GM19025 (cell line): Measurements from ENCODE around the gene XRCC5.
A peak's percentile ranks its signal among the peaks of the same experiment; 100 is the strongest.
"Not testable (repeated sequence)": the region's sequence is repeated elsewhere in the genome, so short reads cannot be mapped to it uniquely, and the experiment has no call there.

Experiments used
- ATAC-seq: cut with Tn5 transposase; IDR thresholded peaks from one replicate; pipeline ENCODE4 v1.9.1; 2021; ENCODE audit warnings: mild to moderate bottlenecking, low read depth, moderate library complexity; ENCODE audit not compliant: unreplicated experiment

XRCC5 gene

DNA sequence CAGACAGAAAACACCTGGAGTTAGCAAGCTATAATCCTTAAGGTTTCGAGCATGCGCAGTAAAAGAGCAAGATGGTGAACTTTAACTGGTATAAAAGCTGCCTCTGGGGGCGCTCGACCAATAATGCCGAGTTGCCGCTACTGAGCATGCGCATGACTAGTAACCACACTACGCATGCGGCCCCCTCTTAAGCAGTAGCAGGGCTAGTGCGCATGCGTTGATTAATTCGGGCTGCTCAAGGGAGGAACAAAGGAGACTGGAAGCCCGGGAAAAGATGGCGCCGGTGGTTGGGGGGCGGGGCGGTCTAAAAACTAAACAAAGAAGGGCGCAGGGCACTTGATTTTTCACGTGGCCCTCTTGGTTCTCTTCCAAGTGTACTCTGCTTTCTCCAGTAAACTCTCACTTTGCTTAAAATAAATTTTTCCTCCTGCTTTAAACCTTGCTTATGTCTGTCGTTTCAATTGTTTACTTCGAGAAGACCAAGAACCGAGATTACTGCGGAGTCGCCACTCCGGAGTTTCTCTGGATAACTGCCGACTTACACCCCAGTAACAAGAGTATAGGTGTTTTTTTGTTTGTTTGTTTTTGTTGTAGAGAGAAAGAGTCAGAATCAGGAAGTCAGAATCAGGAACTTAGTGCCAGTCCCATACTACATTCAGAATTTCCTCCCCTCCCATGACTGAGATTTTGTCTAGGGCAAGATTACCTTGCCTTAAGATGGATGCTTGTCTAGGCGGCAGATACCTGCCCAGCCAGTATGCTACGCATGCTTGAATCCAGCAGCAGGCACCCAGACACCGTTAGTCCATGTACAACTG lies 5.8 kb downstream of the XRCC5 start:
- ATAC-seq = peak; percentile 31

DNA sequence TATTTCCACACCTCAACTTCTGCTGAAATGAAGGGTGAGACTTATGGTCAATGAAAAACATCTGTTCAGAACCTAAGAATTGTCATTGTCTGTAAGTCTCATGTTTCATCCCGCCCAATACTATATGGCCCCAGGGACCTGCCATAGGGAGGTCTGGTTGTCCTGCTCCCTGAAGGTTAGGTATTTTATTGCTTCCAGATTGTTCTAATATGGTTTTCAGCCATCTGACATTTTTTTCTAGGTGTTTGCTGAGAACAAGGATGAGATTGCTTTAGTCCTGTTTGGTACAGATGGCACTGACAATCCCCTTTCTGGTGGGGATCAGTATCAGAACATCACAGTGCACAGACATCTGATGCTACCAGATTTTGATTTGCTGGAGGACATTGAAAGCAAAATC lies 7.3 kb downstream of the XRCC5 start:
- no peak for ATAC-seq

DNA sequence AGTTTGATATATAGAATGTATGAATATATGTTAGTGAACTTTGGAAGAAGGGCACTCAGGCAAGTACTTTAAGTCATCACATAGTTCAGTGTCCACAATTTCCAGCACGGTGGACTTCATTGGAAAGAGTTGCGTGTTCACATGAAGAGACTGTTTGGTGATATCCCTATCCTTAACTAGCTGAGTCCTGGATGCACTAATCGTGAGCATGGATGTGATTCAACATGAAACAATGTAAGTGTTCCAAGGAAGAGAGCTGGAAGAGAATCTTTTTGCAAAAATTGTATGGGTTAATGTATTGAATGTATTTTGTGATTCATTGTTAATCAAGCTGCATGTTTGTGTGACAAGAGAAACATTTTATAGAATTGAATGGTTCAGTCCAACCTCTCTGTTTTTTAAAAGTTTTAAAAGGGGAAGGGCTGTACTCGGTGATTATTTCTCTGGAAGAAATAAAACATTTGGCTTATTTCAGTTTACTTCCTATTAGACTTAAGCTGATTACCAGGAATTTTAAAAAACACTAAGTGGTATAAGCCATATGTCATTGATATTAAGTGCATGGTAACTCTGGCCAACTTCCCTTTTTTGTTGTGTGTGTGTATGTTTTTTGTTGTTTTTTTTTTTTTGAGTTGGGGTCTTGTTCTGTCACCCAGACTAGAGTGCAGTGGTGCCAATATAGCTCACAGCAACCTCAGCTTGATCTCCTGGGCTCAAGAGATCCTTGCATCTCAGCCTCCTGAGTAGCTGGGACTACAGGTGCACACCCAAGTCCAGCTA lies 8.6 kb downstream of the XRCC5 start:
- no peak for ATAC-seq

DNA sequence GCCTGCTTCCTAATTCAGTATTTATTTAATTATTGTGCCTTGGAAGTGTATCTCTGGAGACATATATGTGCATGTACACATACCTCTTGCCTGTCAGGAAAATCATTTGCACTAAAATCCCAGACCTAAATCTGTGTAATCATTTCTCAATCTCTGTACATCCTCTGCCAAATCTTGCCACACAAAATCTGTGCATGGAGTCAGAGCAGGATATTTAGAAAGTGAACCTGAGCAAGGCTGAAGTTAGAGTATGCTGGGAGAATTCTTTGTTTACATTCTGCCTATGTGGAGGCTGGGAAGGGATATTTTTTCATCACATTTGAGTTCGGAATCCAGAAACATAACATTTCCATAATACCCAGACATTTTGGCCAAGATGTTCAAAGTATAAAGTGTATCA lies 9.3 kb downstream of the XRCC5 start:
- no peak for ATAC-seq

DNA sequence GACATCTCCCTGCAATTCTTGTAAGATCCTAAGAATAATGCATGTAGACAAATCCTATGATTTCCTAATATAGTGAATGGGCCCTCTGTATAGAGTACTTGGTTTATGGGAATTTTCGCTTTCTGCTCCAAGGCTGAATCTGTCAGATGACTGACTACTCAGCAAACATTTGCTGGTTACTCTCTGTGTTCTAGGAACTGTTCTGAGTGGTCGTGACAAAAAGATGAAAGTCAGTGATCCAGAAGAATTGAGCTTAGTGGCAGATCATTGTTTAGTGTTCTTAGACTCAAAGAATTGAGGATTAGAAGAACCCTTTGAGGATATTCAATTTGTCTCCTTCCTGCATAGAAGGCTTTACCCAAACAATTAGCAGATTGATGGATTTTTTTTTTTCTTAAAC lies 10.0 kb downstream of the XRCC5 start:
- no peak for ATAC-seq

DNA sequence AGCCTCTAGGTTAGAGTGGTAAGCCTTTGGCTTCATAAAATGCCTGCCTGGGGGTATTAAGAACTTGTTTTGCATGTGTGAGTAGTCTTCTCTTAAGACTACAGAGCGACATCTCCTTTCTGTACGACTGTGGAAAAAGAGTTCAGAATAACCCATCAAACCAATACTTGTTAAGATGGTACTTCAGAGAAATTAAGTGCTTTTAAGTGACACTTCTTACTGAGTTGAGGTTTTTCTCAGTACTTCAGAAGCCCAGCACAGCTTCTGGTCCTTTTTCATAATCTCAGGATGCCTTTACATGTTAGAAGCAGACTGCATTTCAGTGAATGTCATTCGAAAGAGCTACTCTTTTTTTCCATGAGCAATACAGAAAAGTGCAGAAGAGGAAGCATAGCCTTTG lies 10.8 kb downstream of the XRCC5 start:
- no peak for ATAC-seq

DNA sequence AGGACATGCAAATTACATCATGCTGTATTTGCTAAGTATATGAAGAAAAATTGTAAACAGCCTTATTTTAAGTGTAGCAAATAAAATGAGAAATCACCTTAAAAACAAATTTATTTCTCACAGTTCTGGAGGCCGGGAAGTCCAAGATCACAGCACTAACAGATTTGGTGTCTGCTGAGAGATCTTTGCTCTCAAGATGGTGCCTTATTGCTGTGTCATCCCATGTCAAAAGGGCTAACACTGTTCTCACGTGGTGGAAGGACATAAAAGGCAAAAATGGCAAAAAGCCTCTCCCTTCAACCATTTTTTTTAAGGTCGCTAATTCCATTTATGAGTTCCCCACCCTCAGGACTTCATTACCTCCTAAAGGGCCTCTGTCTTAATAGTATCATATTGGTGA lies 12.1 kb downstream of the XRCC5 start:
- no peak for ATAC-seq

DNA sequence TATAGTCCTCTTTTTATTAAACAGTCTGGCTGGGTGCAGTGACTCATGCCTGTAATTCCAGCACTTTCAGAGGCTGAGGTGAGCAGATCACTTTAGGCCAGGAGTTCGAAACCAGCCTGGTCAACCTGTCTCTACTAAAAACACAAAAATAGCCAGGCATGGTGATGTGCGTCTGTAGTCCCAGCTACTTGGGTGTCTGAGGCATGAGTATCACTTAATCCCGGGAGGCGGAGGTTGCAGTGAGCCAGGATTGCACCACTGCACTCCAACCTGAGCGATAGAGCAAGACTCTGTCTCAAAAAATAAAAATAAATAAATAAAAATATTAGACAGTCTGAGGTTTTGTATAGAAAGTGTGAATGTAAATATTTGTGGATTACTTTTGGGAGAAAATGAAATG lies 17.8 kb downstream of the XRCC5 start:
- no peak for ATAC-seq

DNA sequence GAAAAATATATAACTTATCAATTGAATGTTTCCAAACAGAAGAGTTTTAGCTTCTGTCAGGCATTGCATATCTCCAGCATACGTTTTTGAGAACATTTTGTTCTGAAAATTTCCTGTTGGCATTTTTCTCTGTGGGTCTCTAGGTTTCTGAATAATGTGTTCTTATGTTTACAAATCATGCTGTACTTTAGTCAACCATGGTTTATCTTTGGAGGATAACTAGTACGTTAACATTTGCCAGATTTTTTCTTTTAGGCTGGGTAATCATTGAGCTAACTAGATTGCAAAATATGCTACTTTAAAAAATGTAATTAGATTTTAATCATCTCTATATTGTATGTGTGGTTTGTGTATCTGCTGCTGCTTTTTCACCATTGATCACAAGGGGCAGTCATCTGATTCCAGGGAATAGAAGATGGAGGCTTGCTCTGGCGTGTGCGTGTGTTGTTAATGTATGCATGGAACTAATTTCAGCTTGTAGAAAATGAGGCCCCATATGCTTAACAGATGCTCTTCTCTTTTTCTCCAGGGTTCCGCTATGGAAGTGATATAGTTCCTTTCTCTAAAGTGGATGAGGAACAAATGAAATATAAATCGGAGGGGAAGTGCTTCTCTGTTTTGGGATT lies 21.3 kb downstream of the XRCC5 start:
- ATAC-seq = no peak

DNA sequence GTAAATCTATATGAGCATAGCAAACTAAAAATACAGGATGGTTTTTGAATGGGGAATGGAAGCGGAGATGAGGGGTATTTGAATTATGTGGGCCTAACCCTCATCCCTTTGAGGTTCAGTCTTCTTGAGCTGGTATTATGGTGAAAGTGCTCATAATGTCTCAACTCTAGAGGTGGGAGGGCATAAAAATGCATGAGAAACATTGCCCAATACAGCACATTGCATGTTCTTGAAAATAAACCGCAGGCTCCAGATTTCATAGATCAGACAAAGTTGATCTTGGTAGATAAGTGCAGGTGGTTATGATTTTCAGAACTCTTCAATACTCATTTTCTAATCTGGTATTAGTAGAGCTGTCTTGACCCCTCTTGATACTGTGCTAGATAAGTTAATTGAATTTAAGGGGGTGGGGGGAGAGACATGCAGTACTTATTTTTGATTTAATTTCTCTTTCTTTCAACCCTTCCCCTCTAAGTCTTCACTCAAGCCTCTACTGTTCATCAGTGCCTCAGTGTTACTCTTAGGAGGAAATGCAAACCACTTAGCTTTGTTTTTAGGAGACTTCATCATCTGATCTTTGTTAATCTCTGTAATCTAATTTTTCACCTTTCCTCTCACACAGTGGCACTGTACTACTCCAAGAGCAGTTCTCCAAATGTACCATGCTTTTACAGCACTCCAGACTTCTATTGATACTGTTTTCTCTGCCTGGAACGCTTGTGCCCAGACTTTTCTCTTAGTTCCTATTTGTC lies 22.2 kb downstream of the XRCC5 start:
- no peak for ATAC-seq

DNA sequence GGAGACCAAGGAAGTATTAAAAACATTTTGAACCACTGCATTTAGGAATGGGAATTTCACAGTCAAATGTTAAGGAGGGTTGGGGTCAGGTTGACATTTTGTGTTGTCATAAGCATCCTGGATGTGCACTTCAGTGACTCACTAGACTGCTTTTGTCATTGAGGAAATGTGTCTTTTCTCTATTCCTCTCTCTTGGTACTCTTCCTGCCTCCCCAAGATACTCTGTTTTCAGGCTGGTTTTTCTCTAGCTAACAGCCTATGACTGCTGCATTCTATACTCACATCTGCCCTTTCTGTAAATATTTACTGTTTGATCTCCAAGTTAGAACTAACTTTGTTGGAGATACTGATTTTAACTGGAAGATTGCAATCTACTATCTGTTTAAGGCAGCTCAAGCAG lies 23.4 kb downstream of the XRCC5 start:
- ATAC-seq = no peak

DNA sequence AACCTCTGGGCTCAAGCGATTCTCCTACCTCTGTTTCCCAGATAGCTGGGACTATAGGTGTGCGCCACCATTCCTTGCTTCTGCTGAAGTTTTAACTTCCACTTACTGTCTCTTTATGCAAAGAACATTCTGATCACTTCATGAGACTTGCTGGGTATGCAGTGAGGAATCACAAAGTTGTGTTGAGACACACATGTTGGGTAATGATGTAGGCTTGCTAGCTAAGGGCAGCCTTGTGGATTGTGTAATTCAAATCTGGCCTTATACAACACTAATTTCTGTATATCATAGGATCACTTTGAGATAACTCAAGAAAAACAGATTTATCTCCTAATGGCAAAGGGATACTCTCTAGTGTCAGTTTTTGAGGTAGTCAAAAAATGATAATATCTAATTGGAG lies 24.2 kb downstream of the XRCC5 start:
- ATAC-seq = no peak

DNA sequence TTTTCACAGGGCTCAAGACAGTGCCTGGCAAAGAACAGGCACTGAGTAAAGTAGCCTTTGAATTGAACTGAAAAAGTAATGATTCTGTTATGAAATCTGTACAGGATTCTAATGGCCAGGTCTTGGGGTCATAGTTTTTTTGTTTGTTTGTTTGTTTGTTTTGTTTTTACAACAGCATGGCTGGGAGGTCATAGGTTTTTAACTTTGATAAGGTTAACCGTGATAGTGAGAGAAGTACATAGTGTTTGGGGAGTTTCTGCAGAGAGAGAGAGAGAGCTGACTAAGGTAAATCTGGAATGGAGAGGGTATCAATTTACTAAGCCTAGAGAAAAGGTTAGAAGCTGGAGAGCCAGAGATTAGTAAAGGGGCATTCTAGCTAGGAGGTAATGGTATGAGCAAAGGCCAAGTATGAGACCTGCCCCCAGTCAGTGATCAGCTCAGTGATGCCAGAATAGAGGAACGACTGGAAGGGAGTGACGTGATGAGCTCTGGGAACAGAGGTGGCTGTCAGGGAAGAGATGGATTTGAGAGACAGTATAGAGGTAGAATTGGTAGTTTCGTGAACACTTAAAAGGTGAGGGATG lies 25.9 kb downstream of the XRCC5 start:
- ATAC-seq = no peak

DNA sequence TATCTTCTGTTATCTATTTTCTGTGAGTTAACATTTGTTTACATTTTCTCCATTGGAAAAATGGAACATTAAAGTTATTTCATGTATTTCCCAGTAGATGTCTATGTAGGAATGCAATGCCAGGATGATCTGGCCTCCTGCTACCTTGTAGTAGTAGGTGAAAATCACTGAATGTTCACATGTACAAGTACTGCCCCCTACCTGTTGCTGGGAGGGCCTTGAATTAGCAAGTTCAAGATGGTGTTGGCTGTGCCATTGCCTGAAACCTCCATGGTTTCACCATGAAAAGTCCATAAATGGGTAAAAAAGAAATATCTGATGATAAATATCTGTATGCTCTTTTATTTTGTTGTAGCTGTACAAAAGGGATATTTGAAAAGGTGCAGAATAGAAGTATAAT lies 30.7 kb downstream of the XRCC5 start:
- no peak for ATAC-seq

DNA sequence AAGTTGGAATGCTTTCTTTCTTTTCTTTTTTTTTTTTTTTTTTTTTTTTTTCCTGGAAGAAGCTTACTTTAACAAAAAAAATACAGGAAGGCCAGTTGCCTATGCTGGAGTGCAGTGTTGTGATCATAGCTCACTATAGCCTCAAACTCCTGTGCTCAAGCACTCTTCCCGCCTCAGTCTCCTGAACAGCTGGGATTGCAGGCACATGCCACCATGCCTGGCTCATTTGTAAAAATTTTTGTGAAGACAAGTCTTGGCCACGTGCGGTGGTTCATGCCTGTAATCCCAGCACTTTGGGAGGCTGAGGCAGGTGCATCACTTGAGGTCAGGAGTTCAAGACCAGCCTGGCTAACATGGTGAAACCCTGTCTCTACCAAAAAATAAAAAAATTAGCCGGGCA lies 32.4 kb downstream of the XRCC5 start:
- ATAC-seq = not testable (repeated sequence)

DNA sequence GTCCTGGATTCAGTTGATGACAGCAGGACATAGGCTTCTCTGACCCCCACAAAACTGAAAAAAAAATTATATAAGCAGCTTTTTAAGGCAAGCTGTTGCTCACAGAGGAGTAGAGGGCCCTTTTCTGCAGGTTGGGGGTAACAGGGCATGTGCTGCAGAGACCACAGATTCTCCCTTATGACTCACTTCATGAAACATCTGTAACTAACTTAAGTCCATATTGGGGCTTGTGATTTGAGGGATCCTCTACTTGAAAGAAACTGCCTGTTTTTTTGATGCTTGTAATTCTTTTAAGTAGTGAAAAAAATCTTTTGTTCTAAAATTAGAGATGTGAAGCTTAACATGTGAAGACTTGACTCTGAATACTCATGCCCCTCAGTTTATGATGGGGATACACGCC lies 33.4 kb downstream of the XRCC5 start:
- ATAC-seq = peak; percentile 94

DNA sequence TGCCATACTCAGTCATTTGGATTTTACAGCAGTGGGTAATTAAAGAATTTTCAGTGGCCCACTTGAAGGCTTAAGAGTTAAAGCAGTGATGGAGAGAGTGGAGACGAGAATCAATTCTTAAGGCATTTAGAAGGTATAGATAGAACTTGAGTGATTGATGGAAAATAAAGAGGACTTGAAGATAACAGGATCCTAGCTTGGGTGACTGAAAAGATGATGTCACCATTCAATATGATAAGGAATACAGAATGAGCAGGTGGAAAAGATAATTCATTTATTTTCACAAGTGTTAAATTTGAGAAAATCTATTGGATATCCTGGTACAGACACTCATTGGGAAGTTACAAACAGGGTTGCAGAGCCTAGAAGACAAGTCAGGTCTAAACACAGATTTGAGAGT lies 35.2 kb downstream of the XRCC5 start:
- ATAC-seq = no peak

DNA sequence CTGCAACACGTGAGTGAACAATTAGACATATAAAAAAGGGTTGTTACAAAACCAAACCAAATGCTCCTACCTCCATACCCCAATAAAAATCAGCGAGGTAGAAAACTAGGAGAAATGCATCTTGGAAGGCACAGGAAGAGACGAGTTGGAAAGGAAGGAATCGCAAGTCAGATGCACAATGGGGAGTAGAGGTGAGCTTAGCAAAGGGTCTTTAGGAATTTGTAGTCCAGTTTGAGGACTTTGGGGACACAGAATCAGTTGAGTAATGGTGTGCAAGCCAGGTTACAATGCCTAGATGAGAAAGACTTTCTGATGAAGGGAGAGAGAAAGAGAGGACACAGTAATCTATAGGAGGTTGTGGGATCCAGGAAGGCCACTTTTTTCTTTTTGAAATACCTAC lies 35.7 kb downstream of the XRCC5 start:
- ATAC-seq = no peak

DNA sequence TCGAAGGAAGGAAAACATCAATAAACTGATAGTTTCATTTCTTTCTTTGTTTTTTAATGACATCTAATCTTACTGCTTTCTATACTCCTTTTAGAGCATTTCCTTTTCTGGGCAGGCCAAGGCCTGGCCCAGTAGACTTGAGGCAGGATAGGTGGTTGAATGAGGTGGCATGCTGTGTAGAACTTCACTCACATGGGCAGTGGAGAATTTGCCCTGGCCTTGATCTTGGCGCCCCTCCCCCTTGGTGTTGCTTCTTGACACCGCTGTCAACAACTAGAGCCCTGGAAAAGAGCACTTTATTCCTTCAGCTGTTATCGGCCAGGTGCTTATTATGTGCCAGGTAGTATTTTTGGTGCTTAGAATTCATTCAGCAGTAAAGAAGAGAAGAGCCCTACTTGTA lies 37.4 kb downstream of the XRCC5 start:
- ATAC-seq = no peak
